ENCODE data around the gene TFAP2E. TPM values are rescaled to one million over a fixed set of nuclear protein-coding genes. Genes with fewer than 3 reads are reported as not detected.
"Not testable (repeated sequence)": the region's sequence is repeated elsewhere in the genome, so short reads cannot be mapped to it uniquely, and the experiment has no call there.

TFAP2E gene
- total and polyA plus RNA-seq, 2 experiments from 2014 or later = 0.81 TPM; not detected in 1

GRCh38 chr1:35576061-35576765, 3.1 kb downstream of the TFAP2E start:
- H3K4me3 ChIP-seq = no peak overlapping the region
- H3K9me3 ChIP-seq (ENCODE audit: low read depth) = no peaks in the 10 kb centered on the region
- H3K4me2 ChIP-seq = peak overlapping the region; percentile 87
- WGBS (ENCODE audit: low lambda C conversion rate, missing lambda C conversion rate) = 53% methylated on average over 10 of the region's 10 CpGs
- no peak overlapping the region for H2AFZ ChIP-seq
- TF ChIP-seq EZH2 (IDR thresholded peaks at IDR 0.05; ENCODE audit: borderline replicate concordance) (no peak), CTCF (IDR thresholded peaks at IDR 0.05; ENCODE audit: poor library complexity) (no peak), EZH2phosphoT487 (IDR thresholded peaks at IDR 0.05; ENCODE audit: low read depth, severe bottlenecking, unreplicated experiment) (no peak)
- no peaks in the 10 kb centered on the region for H3K79me2 ChIP-seq
- no peaks in the 10 kb centered on the region for H3K9me2 ChIP-seq (replicated peaks; ENCODE audit: insufficient read depth)
- H3K36me3 ChIP-seq (replicated peaks; ENCODE audit: insufficient read depth, low read depth) = no peaks in the 10 kb centered on the region
- peaks cover 69% of the 10 kb centered on the region for H3K27me3 ChIP-seq
- H4K20me1 ChIP-seq (ENCODE audit: insufficient read depth, poor library complexity, severe bottlenecking) = no peaks in the 10 kb centered on the region
- peaks cover 24% of the 10 kb centered on the region for H3K4me1 ChIP-seq (ENCODE audit: insufficient read depth)
- no peak overlapping the region for H3K27ac ChIP-seq
- DNase-seq (ENCODE audit: low spot score) = no peak

- H3K4me3 ChIP-seq; H3K9me3 ChIP-seq (ENCODE audit: low read depth); DNase-seq (ENCODE audit: low spot score); H4K20me1 ChIP-seq (ENCODE audit: insufficient read depth, poor library complexity, severe bottlenecking); H3K27ac ChIP-seq; H3K36me3 ChIP-seq (replicated peaks; ENCODE audit: insufficient read depth, low read depth); H3K9me2 ChIP-seq (replicated peaks; ENCODE audit: insufficient read depth); H3K79me2 ChIP-seq: not testable (repeated sequence)
- Histone ChIP-seq H3K4me1 (ENCODE audit: insufficient read depth) (peaks cover 24% of the 10 kb centered on the region), H2AFZ (peak overlapping the region; percentile 81), H3K4me2 (peak overlapping the region; percentile 87), H3K27me3 (peaks cover 64% of the 10 kb centered on the region)
- WGBS (ENCODE audit: low lambda C conversion rate, missing lambda C conversion rate) = 31% methylated on average over 20 of the region's 37 CpGs
- TF ChIP-seq EZH2 (IDR thresholded peaks at IDR 0.05; ENCODE audit: borderline replicate concordance) = peak; percentile 69
Observed at GRCh38 chr1:35576766-35577070, 3.6 kb downstream of the TFAP2E start.

GRCh38 chr1:35577071-35577998, 4.2 kb downstream of the TFAP2E start:
- DNase-seq (ENCODE audit: low spot score) = no peak
- Histone ChIP-seq H3K27me3 (peaks cover 58% of the 10 kb centered on the region), H4K20me1 (ENCODE audit: insufficient read depth, poor library complexity, severe bottlenecking) (no peaks in the 10 kb centered on the region), H3K4me3 (peak overlapping the region; percentile 37), H3K4me2 (peak overlapping the region; percentile 87), H3K27ac (no peak overlapping the region), H3K9me3 (ENCODE audit: low read depth) (no peaks in the 10 kb centered on the region), H3K79me2 (no peaks in the 10 kb centered on the region), H3K4me1 (ENCODE audit: insufficient read depth) (peaks cover 24% of the 10 kb centered on the region), H3K36me3 (replicated peaks; ENCODE audit: insufficient read depth, low read depth) (no peaks in the 10 kb centered on the region), H3K9me2 (replicated peaks; ENCODE audit: insufficient read depth) (no peaks in the 10 kb centered on the region), H2AFZ (peak overlapping the region; percentile 81)
- 9% methylated on average over 67 of the region's 70 CpGs for WGBS (ENCODE audit: low lambda C conversion rate, missing lambda C conversion rate)
- TF ChIP-seq CTCF (IDR thresholded peaks at IDR 0.05; ENCODE audit: poor library complexity) = no peak
- no peak for TF ChIP-seq EZH2phosphoT487 (IDR thresholded peaks at IDR 0.05; ENCODE audit: low read depth, severe bottlenecking, unreplicated experiment)
- peak; percentile 63 for TF ChIP-seq EZH2 (IDR thresholded peaks at IDR 0.05; ENCODE audit: borderline replicate concordance)

GRCh38 chr1:35580949-35581388, 7.9 kb downstream of the TFAP2E start:
- Histone ChIP-seq H4K20me1 (ENCODE audit: insufficient read depth, poor library complexity, severe bottlenecking) (no peaks in the 10 kb centered on the region), H3K27ac (no peak overlapping the region), H3K4me2 (no peak overlapping the region), H3K27me3 (peaks cover 27% of the 10 kb centered on the region), H3K36me3 (replicated peaks; ENCODE audit: insufficient read depth, low read depth) (no peaks in the 10 kb centered on the region), H3K4me1 (ENCODE audit: insufficient read depth) (peaks cover 13% of the 10 kb centered on the region), H3K79me2 (no peaks in the 10 kb centered on the region), H3K9me2 (replicated peaks; ENCODE audit: insufficient read depth) (no peaks in the 10 kb centered on the region), H2AFZ (no peak overlapping the region), H3K9me3 (ENCODE audit: low read depth) (no peaks in the 10 kb centered on the region), H3K4me3 (no peak overlapping the region)
- no peak for DNase-seq (ENCODE audit: low spot score)
- 87% methylated on average over 4 of the region's 4 CpGs for WGBS (ENCODE audit: low lambda C conversion rate, missing lambda C conversion rate)
- TF ChIP-seq CTCF (IDR thresholded peaks at IDR 0.05; ENCODE audit: poor library complexity) (no peak), EZH2 (IDR thresholded peaks at IDR 0.05; ENCODE audit: borderline replicate concordance) (no peak), EZH2phosphoT487 (IDR thresholded peaks at IDR 0.05; ENCODE audit: low read depth, severe bottlenecking, unreplicated experiment) (no peak)

- not testable (repeated sequence) for H3K4me3 ChIP-seq; H3K9me2 ChIP-seq (replicated peaks; ENCODE audit: insufficient read depth); H3K36me3 ChIP-seq (replicated peaks; ENCODE audit: insufficient read depth, low read depth); H3K27ac ChIP-seq; H4K20me1 ChIP-seq (ENCODE audit: insufficient read depth, poor library complexity, severe bottlenecking); H3K79me2 ChIP-seq; DNase-seq (ENCODE audit: low spot score); H3K9me3 ChIP-seq (ENCODE audit: low read depth); H2AFZ ChIP-seq; H3K4me2 ChIP-seq
- peaks cover 13% of the 10 kb centered on the region for H3K4me1 ChIP-seq (ENCODE audit: insufficient read depth)
- WGBS (ENCODE audit: low lambda C conversion rate, missing lambda C conversion rate) = 93% methylated on average over 9 of the region's 9 CpGs
- peaks cover 20% of the 10 kb centered on the region for H3K27me3 ChIP-seq
Observed at GRCh38 chr1:35581621-35582020, 8.5 kb downstream of the TFAP2E start.
